ENCODE measurements around the gene CDK6.

DNA sequence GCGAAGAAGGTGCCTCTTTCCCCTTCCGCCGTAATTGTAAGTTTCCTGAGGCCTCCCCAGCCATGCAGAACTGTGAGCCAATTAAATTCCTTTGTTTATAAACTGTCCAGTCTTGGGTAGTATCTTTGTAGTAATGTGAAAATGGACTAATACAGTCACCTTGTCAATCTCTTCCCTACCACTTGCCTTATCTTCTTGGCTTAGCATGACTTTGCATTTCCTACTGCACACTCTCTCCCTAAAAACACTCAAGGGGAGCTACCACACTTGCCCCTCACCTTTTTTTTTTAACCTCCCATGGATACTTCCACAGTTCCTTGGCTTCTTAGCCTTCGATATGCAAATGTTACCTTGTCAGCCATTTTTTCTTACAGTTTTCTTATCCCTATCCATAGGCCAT lies 7.4 kb upstream of the CDK6 start:
- no peak for TF ChIP-seq CTCF (IDR thresholded peaks at IDR 0.05)
- TF ChIP-seq POLR2A (IDR thresholded peaks at IDR 0.05): no peak

Data from right lobe of liver (tissue), 4 donors.